Measurements from ENCODE around the gene FREM1. TPM values are rescaled to one million over a fixed set of nuclear protein-coding genes. Genes with fewer than 3 reads are reported as not detected.

FREM1 gene
- total RNA-seq, 1 experiment from 2014 or later: 0.50 TPM

- CTCF ChIA-PET: no interaction called here
- H3K36me3 Mint-ChIP-seq (ENCODE audit: insufficient read depth, unreplicated experiment): no peaks in the 10 kb centered on the region
- no TSS peak for BruUV-seq (replicated peaks)
- Histone ChIP-seq H3K9me3 (no peaks in the 10 kb centered on the region), H3K36me3 (ENCODE audit: control insufficient read depth, insufficient read depth, low read length) (no peaks in the 10 kb centered on the region), H3K27me3 (replicated peaks; ENCODE audit: control insufficient read depth, insufficient read depth, low read length) (no peaks in the 10 kb centered on the region), H3K4me3 (ENCODE audit: low read depth, low read length) (no peak overlapping the region), H3K4me1 (no peaks in the 10 kb centered on the region)
- intact Hi-C loops (cut with micrococcal nuclease; ENCODE audit: unreplicated experiment): no loop called here
- H3K27me3 Mint-ChIP-seq (ENCODE audit: insufficient read depth, unreplicated experiment): no peaks in the 10 kb centered on the region
- no peaks in the 10 kb centered on the region for H3K9me3 Mint-ChIP-seq (ENCODE audit: unreplicated experiment)
- POLR2A ChIA-PET: no interaction called here
- TF ChIP-seq, protein P1, sequence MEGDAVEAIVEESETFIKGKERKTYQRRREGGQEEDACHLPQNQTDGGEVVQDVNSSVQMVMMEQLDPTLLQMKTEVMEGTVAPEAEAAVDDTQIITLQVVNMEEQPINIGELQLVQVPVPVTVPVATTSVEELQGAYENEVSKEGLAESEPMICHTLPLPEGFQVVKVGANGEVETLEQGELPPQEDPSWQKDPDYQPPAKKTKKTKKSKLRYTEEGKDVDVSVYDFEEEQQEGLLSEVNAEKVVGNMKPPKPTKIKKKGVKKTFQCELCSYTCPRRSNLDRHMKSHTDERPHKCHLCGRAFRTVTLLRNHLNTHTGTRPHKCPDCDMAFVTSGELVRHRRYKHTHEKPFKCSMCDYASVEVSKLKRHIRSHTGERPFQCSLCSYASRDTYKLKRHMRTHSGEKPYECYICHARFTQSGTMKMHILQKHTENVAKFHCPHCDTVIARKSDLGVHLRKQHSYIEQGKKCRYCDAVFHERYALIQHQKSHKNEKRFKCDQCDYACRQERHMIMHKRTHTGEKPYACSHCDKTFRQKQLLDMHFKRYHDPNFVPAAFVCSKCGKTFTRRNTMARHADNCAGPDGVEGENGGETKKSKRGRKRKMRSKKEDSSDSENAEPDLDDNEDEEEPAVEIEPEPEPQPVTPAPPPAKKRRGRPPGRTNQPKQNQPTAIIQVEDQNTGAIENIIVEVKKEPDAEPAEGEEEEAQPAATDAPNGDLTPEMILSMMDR (IDR thresholded peaks at IDR 0.05; ENCODE audit: insufficient read depth in 1 of 2, low read depth in 1 of 2, low read length in 1 of 2, severe bottlenecking in 1 of 2, unreplicated experiment in 1 of 2): no peak
- no peaks in the 10 kb centered on the region for H3K4me1 Mint-ChIP-seq (ENCODE audit: low read depth, unreplicated experiment)
- H3K4me3 Mint-ChIP-seq (ENCODE audit: unreplicated experiment): no peak overlapping the region
- H3K27ac Mint-ChIP-seq (ENCODE audit: unreplicated experiment): no peak overlapping the region
- no peak for DNase-seq
Measured at GRCh38 chr9:14780693-14781092, 129.5 kb downstream of the FREM1 start.

GRCh38 chr9:14780251-14780650, 130.0 kb downstream of the FREM1 start:
- H3K27me3 Mint-ChIP-seq (ENCODE audit: insufficient read depth, unreplicated experiment): no peaks in the 10 kb centered on the region
- no peak overlapping the region for H3K4me3 ChIP-seq (ENCODE audit: low read depth, low read length)
- TF ChIP-seq, protein P1 (IDR thresholded peaks at IDR 0.05; ENCODE audit: insufficient read depth in 1 of 2, low read depth in 1 of 2, low read length in 1 of 2, severe bottlenecking in 1 of 2, unreplicated experiment in 1 of 2): no peak
- H3K4me1 ChIP-seq: no peaks in the 10 kb centered on the region
- no peaks in the 10 kb centered on the region for H3K9me3 ChIP-seq
- POLR2A ChIA-PET: no interaction called here
- H3K27ac Mint-ChIP-seq (ENCODE audit: unreplicated experiment): no peak overlapping the region
- DNase-seq: no peak
- intact Hi-C loops (cut with micrococcal nuclease; ENCODE audit: unreplicated experiment): no loop called here
- no peaks in the 10 kb centered on the region for H3K4me1 Mint-ChIP-seq (ENCODE audit: low read depth, unreplicated experiment)
- H3K4me3 Mint-ChIP-seq (ENCODE audit: unreplicated experiment): no peak overlapping the region
- CTCF ChIA-PET: no interaction called here
- H3K27me3 ChIP-seq (replicated peaks; ENCODE audit: control insufficient read depth, insufficient read depth, low read length): no peaks in the 10 kb centered on the region
- no peaks in the 10 kb centered on the region for H3K9me3 Mint-ChIP-seq (ENCODE audit: unreplicated experiment)
- BruUV-seq (replicated peaks): no TSS peak
- no peaks in the 10 kb centered on the region for H3K36me3 ChIP-seq (ENCODE audit: control insufficient read depth, insufficient read depth, low read length)
- no peaks in the 10 kb centered on the region for H3K36me3 Mint-ChIP-seq (ENCODE audit: insufficient read depth, unreplicated experiment)

- no TSS peak for BruUV-seq (replicated peaks)
- intact Hi-C loops (cut with micrococcal nuclease; ENCODE audit: unreplicated experiment): no loop called here
Measured at GRCh38 chr9:14779566-14780022, 130.6 kb downstream of the FREM1 start.

More at GRCh38 chr9:14779566-14780022, 130.6 kb downstream of the FREM1 start:
- Mint-ChIP-seq H3K9me3 (ENCODE audit: unreplicated experiment) (no peaks in the 10 kb centered on the region), H3K27me3 (ENCODE audit: insufficient read depth, unreplicated experiment) (no peaks in the 10 kb centered on the region), H3K36me3 (ENCODE audit: insufficient read depth, unreplicated experiment) (no peaks in the 10 kb centered on the region), H3K4me3 (ENCODE audit: unreplicated experiment) (no peak overlapping the region), H3K4me1 (ENCODE audit: low read depth, unreplicated experiment) (no peaks in the 10 kb centered on the region), H3K27ac (ENCODE audit: unreplicated experiment) (no peak overlapping the region)
- no peak overlapping the region for H3K4me3 ChIP-seq (ENCODE audit: low read depth, low read length)
- ChIA-PET CTCF (no interaction called here), POLR2A (no interaction called here)
- DNase-seq: no peak
- TF ChIP-seq, protein P1 (IDR thresholded peaks at IDR 0.05; ENCODE audit: insufficient read depth in 1 of 2, low read depth in 1 of 2, low read length in 1 of 2, severe bottlenecking in 1 of 2, unreplicated experiment in 1 of 2): no peak
- H3K36me3 ChIP-seq (ENCODE audit: control insufficient read depth, insufficient read depth, low read length): no peaks in the 10 kb centered on the region
- no peaks in the 10 kb centered on the region for H3K9me3 ChIP-seq
- H3K27me3 ChIP-seq (replicated peaks; ENCODE audit: control insufficient read depth, insufficient read depth, low read length): no peaks in the 10 kb centered on the region
- no peaks in the 10 kb centered on the region for H3K4me1 ChIP-seq

Data from Caco-2 (cell line).